Left kidney (tissue), 2 donors: ENCODE results near the gene C1QC. TPM values are rescaled to one million over a fixed set of nuclear protein-coding genes. Genes with fewer than 3 reads are reported as not detected.
"Not testable (repeated sequence)": the region's sequence is repeated elsewhere in the genome, so short reads cannot be mapped to it uniquely, and the experiment has no call there.

ENCODE experiments used
- DNase-seq: peaks from one replicate; pipeline ENCODE4 v3.0.0-alpha.2; 2013
- polyA plus RNA-seq: library from polyadenylated mRNA; unstranded; fragments of 120-200 nt; gene quantifications from one replicate; pipeline ENCODE4 v1.2.1, GENCODE V29; 2013; ENCODE audit not compliant: insufficient read length

The C1QC gene
- polyA plus RNA-seq, 1 donor, result 8.8 TPM

DNA sequence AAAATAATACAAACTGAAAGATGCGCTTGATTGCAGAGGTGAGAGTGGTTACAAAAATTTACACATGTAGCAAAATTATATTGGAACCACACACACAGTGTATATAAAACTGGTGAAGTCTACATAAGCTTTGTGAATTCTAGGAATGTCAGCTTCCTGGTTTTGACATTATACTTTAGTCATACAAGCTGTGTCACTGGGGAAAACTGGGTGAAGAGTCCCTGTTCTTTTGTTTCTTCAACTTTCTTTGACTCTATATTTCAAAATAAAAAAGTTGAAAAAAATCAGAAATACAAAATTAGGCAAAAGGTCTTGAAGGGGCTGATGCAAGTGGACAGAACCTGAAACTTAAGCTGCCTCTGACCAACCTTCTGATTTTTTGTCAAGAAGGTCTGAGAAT lies 3.0 kb downstream of the C1QC start:
- no peak for DNase-seq

DNA sequence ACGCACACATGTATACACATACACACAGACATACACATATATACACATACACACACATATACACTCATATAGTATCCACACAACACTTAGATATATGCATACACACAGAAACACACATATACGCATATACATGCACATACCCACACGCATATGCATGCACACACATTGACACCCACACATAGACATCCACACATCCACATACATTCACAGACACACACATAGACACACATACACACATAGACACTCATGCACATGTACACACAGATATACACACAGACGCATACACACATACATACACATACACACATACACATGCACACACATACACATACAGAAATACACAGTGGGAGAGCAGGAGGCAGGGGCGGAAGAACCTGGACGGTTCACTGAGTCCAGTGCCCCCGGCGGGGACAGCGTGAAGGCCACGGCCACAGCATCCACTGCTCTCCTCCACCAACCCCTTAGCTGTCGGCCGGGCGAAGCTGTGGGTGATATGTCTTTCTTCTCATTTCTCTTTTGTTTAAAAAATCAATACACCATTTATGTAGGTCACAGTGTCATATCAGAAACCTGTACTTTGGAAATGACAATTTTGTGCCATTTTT lies 6.8 kb downstream of the C1QC start:
- no peak for DNase-seq

DNA sequence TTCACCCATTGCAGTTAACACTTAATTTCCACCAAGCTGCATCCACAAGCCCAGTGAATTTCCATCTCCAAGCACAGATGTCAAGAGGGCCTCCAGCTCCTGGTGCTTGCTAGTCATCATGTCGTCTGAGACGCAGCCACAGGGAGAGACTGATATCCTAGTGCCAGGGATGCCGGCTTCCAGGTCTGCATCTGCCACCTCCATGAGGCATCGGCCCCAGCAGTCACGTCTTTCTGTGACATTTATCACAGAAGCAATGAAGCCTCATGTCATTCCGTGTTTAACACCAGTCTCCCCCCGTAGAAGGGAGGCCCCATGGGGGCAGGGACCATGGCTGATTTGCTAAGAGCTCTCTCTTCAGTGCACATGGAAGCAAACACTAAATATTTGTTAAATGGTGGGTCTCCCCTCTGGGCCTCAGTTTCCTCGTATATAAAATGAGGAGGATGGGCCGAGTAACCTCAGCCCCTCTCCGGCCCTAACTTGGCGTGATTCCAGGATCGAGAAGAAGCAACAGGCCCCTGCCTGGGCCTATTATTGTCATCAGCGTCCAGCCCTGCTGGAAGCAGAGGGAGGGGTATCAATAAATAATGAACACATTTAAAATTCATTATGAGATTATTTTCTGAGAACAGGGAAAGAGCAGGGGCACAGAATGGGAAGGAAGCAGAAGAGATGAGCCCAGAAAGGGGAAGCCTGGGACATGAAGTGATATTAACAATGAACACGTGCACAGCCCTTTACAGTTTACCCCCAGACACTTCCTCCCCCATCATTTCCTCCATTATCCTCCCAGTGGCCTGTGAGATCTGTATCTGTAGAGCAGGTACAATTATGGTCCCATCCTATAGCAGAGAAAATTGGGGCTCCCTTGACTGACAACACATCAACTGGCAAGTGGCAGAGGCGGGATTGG lies 8.8 kb downstream of the C1QC start:
- DNase-seq, result no peak

DNA sequence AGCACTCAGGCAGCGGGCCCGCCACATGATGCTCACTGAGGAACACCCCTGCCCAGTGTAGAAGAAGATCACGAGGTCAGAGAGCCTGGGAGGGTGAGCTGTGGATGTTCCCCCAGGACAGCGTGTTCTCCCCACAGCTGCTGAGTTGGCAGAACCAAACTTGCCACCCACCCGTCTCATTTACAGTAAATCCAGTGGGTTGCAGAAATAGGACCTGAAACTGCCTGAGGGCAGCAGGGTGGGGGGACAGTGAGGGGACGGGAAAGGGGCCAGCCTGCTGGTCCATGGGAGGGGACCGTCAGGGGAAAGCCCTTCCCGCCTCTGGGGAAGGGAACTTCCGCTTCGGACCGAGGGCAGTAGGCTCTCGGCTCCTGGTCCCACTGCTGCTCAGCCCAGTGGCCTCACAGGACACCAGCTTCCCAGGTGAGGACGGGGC lies 9.5 kb downstream of the C1QC start, which contains the start of gene C1QB:
Gene C1QB, plus strand, starts transcription at position 356 of the 436 bp plus-strand sequence. CDS start 6,227 bp downstream, outside the sequence.
- no peak for DNase-seq

DNA sequence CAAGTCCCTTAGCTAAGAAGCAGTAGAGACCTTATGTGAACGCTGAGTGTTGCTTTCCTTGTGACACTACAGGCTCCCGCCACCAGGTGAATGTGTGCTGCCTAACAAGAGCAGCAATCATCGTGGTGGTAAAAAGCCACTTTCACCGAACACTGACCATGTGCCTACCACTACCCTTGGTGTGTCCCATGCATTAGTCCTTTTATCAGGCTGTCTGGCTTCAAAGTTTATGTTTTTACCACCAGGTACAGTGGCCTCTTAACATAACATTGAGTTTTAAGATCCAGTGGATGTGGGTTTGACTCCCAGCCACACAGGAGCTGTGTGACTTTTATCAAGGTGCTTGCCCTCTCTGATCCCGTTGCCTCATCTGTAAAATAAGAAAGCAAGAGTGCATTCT lies 11.3 kb downstream of the C1QC start:
- no peak for DNase-seq

DNA sequence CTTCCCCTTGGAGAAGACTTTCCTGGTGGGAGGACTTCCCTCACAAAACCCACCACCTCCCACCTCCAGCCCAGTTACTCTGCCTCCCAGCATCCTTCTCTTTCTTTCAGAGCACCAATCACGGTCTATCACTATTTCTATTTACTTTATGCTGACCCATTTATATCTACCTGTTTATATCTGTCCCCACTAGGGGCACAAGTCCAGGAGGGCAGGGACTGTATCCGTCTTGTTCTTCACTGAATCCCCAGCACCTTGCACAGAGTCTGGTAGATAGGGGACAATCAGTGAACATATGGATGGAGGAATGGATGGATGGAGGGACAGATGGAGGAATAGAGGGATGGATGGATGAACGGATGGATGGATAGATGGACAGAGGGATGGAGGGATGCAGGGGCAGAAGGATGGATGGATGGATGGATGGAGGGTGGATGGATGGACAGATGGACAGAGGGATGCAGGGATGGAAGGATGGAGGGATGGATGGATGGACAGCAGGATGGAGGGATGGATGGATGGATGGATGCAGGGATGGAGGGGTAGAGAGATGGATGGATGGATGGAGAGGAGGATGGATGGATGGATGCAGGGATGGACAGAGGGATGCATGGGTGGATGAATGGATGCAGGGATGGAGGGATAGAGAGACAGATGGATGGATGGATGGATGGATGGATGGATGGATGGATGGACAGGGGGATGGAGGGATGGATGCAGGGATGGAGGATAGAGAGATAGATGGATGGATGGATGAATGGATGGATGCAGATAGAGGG lies 15.1 kb downstream of the C1QC start:
- DNase-seq, result no peak

DNA sequence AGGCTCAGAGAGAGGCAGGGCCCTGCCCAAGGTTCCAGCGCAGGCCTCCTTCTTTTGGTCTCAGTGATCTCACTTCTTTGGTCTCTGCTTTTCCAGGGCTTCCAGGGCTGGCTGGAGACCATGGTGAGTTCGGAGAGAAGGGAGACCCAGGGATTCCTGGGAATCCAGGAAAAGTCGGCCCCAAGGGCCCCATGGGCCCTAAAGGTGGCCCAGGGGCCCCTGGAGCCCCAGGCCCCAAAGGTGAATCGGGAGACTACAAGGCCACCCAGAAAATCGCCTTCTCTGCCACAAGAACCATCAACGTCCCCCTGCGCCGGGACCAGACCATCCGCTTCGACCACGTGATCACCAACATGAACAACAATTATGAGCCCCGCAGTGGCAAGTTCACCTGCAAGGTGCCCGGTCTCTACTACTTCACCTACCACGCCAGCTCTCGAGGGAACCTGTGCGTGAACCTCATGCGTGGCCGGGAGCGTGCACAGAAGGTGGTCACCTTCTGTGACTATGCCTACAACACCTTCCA lies 17.3 kb downstream of the C1QC start:
- no peak for DNase-seq

DNA sequence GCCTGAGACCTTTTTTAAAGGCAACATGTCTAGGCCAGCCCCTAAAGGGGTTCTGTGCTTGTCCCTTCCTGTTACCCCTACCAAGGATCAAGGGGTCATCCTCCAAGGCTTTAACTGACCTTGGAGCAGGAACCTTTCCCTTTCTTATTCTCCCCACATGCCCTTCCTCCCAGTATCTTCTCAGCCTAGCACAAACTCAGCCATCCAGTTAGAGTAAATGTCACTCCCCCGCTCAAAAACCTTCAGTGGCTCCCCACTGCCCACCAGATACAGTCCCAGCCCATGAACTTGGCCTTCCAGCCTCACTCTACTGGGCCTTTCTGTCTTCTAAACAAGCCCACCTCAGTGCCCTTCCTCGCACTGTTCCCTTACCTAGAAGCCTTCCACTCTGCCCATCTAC lies 18.4 kb downstream of the C1QC start:
- no peak for DNase-seq

DNA sequence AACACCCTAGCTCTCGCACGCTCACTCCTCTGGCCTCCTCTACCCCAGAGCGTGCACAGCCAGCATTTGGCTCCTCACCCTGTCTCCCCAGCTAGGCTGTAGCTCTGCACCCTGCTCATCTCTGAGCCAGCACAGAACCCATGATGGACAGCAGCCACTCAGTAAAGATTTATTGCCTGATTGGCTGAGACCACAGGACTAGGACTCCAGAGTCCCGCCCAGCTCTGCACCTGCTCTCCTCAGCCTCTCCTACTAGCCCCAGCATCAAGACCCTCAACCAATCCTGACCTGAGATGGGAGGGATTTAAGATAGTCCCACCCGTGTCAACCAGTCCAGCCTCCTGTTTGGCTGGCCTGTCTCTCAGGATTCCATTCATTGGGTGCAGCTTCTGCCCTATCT lies 18.9 kb downstream of the C1QC start:
- no peak for DNase-seq

DNA sequence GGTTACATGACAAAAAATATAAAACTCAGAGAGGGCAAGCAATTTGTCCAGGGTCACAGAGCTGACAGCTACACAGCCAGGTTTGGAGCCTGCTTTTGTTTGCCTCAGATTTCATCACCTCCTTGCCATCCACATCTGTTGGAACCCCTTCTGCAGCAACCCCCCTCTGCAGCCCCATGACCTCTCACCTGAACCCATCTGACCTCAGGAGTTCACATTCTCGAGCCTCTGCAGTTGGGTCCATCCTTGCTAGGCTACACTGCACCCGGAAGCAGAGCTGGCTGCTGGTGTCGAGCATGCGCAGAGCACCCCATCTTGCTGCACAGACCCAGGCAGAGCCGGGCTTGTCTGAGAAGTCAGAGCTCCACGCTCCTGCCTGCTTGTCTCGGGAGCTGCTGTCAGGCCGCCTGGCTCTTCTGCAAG lies 19.6 kb downstream of the C1QC start:
- no peak for DNase-seq

DNA sequence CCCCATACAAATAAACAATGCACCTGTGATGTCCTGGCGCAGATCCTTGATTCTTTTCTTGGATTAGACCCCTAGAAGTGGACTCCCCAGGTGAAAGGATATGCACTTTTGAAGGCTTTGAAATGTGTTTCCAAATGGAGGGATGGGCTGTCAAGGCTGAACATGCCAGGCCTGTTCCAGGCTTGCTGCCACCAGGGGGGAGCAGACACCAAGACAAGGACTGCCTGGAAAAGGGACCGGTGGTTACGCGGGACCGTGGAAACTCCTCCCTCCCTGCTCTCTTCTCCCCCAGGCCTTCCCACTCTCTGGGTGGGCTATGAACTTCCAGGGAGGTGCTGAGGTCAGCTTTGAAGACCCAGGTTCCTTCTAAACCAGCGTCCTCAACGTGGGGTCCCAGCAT lies 22.3 kb downstream of the C1QC start:
- no peak for DNase-seq

DNA sequence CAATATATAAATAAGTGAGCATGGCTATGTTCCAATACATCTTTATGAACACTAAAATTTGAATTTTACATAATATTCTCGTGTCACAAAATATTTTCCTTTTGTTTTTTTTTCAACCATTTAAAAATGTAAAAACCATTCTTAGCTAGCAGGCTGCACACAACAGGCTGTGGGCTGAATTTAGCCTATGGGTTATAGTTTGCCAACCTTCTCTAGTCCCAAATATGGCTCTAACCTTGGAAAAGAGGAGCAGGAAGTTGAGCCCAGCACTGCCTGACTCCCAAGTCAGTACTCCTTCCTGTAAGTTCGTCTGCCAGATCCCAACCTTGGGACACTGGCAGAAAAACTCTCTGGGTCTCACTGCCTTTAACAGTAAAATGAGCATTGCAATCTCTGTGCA lies 23.0 kb downstream of the C1QC start:
- DNase-seq, result no peak

DNA sequence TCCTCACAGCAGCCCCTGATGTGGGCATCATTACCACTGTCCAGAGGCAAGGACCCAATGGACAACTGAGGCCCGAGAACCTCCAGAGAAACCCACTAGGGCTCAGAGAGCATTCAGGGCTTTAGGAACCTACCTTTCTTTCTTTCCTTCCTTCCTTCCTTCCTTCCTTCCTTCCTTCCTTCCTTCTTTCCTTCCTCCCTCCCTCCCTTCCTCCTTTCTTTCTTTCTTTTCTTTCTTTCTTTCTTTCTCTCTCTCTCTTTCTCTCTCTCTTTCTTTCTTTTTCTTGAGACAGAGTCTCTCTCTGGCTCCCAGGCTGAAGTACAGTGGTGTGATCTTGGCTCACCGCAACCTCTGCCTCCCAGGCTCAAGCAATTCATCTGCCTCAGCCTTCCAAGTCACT lies 25.4 kb downstream of the C1QC start:
- not testable (repeated sequence) for DNase-seq

DNA sequence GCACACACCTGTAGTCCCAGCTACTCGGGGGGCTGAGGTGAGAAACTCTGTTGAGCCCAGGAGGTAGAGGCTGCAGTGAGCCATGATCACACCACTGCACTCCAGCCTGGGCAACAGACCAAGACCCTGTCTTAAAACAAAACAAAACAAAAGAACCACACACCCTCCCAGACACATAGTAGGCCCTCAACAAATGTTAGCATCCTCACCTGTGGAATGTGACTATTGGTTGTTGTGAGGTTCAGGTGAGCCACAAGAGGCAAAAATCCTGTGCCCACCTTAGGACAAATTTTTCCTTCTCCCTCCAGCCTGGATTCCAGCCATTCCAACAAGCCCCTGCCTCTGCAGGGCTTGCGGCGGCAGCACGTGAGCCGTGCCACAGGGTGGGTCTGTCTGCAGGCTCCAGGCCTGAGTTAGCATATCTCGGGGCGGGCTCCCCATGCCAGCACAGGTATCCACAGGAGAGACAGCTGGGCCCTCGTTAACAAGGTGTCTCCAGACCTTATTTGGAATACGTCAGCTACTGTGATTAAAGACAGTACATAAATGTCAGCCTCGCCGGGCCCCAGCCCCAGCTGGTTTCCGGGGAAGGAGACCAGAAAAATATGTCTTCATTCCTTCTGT lies 27.0 kb downstream of the C1QC start:
- no peak for DNase-seq

DNA sequence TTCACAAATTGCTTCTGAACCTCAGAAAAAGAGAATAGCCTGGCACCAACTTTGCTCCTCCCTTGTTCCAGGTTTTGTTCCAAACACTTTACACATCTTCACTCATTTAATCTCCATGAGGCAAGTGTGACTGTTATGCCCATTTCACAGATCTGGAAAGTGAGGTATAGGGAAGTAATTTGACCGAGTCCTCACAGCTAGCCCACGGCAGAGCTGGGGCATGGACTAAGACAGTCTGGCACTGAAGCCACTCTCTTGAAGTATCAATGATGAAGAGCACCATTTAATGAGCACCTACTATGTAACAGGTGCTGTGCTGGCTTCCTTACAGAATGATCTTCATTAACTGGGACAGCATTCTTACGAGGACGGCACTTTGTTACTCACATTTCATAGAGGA lies 28.6 kb downstream of the C1QC start:
- no peak for DNase-seq

DNA sequence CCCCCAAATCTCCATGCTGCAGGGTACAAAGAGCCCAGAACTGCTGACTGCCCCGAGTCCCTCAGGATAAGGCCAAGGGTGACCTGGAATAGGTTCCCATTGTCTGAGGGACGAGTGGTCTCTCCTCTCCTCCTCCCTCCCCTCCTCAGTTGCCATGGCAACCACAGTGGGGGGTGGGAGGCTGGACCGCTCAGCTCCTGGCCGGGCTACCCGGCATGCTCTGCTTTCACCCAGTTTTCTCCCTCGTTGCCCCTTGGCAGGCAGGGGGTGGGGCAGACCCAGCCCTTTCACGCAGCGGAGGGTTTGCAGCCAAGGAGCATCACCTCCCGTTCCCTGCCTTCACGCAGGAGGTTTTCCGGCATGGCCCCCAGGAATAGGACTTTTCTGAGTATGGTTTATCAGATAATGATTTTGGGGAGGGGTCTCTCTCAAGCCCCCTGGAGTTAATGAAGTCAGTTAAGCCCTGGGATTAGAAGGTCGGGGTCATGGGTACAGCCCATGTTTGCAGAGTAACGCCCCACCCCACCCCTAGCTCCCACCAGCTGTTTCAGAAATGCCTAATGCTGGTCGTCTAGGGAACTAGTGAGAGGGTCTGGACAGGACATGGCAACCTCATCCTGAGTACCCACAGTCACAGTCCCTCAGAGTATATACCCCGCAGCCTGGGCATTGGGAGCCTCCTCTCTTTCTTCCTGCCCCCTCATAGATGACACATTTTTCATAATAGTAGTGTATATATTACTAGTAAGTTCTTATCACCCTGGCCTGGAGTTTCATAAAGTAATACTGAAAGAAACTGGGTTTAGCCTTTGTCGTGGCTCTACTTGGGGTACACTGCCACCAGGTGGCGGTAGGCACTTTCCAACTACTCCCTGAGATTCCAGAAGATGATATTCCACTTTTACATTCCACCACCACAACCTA lies 30.3 kb downstream of the C1QC start:
- DNase-seq, result peak; percentile 53

DNA sequence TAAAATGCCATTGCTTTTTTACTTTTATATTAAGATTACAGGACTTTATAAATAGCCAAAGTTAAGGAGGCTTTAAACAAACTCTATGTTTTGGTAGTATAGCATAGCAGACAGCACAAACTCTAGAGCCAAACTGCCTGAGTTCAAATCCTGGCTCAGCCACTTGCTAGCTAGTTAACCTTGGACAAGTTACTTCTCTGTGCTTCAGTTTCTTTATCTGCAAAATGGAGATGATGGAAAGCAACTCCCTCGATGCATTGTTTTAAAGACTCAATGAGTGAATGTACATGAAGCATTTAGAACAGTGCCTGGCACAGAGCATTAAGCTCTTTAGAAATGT lies 30.9 kb downstream of the C1QC start:
- no peak for DNase-seq

DNA sequence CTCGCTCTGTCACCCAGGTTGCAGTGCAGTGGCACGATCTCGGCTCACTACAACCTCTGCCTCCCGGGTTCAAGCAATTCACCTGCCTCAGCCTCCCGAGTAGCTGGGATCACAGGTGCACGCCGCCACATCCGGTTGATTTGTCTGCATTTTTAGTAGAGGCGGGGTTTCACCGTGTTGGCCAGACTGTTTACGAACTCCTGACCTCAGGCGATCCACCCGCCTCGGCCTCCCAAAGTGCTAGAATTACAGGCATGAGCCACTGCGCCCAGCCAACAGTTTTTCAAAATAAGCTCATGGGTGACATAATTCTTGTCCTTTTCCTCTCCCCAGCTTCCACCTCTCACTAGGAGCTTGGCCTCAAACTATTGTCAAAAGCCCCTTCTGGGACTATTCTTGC lies 32.7 kb downstream of the C1QC start:
- not testable (repeated sequence) for DNase-seq

DNA sequence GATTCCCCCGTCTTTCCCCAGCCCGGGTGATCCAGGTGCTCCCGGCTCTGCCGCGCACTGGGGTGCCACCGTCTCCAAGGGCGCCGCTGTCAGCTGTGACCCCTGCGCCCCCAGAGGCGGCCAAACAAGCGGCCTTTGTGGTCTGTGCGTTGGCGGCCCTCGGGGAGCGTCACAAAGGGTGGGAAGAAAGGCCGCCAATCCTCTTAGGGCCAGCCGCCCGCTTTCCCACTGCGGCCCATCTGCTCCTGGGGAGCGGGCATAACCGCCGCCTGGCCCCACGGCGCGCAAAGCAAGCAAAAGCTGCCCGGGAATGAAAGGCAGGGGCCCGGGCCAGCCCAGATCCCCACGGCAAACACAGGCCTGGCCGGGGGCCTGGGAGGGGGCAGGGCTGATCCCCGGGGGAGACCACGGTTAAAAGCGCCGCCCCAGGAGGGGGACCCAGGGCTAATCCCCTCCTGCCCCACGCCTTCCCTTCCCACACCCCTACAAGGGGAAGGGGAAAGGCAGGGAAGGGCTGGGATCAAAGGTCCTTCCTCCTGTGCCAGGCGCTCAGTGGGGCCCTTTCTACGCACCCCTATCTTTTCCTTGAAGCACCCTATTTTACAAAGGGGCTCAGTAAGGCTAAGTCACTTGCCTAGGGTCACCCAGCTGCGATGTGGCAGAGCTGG lies 33.6 kb downstream of the C1QC start:
- no peak for DNase-seq
